Fibroblast of gingiva (primary cell): ENCODE measurements around the gene BCAN.

Source experiments
- DNase-seq: peaks from one replicate; pipeline ENCODE4 v3.0.0-alpha.2; 2011; ENCODE audit warnings: low read depth

Gene BCAN

GRCh38 chr1:156644146-156644545 lies 2.2 kb downstream of the BCAN start:
- no peak for DNase-seq

- no peak for DNase-seq
Observed at GRCh38 chr1:156644640-156645039, 2.7 kb downstream of the BCAN start.

GRCh38 chr1:156645056-156645455 lies 3.1 kb downstream of the BCAN start:
- DNase-seq: no peak

GRCh38 chr1:156645666-156646065 lies 3.7 kb downstream of the BCAN start:
- DNase-seq: no peak

- no peak for DNase-seq
Observed at GRCh38 chr1:156646738-156647211, 4.9 kb downstream of the BCAN start.

- no peak for DNase-seq
Observed at GRCh38 chr1:156647351-156647750, 5.4 kb downstream of the BCAN start.

- DNase-seq: no peak
Observed at GRCh38 chr1:156648496-156648895, 6.6 kb downstream of the BCAN start.

- no peak for DNase-seq
Observed at GRCh38 chr1:156648951-156649350, 7.0 kb downstream of the BCAN start.

- DNase-seq: no peak
Observed at GRCh38 chr1:156652131-156652991, 10.4 kb downstream of the BCAN start.

- DNase-seq: no peak
Observed at GRCh38 chr1:156652992-156653355, 11.1 kb downstream of the BCAN start.

GRCh38 chr1:156654700-156655099 lies 12.8 kb downstream of the BCAN start:
- DNase-seq: no peak

GRCh38 chr1:156655151-156655903 lies 13.4 kb downstream of the BCAN start:
- DNase-seq: no peak

- no peak for DNase-seq
Observed at GRCh38 chr1:156655904-156656516, 14.1 kb downstream of the BCAN start.

GRCh38 chr1:156656806-156657740 lies 15.2 kb downstream of the BCAN start:
- peak; percentile 34 for DNase-seq

- no peak for DNase-seq
Observed at GRCh38 chr1:156657741-156658319, 15.9 kb downstream of the BCAN start.

- no peak for DNase-seq
Observed at GRCh38 chr1:156658496-156658895, 16.6 kb downstream of the BCAN start.

- no peak for DNase-seq
Observed at GRCh38 chr1:156658945-156659574, 17.1 kb downstream of the BCAN start.

GRCh38 chr1:156659661-156659987 lies 17.7 kb downstream of the BCAN start:
- no peak for DNase-seq

GRCh38 chr1:156659988-156660751 lies 18.3 kb downstream of the BCAN start:
- peak; percentile 98 for DNase-seq

- DNase-seq: no peak
Observed at GRCh38 chr1:156660752-156661112, 18.8 kb downstream of the BCAN start.
